GM23248 (cell line): ENCODE data around the gene UBAP1.

Experiments
- EZH2 ChIP-seq: fragments of 200-600 bp; sonication (generic); IDR thresholded peaks from 2 replicates; pipeline ENCODE4 v1.6.1; 2018; ENCODE audit warnings: antibody characterized with exemption, mild to moderate bottlenecking; ENCODE audit not compliant: insufficient read depth, poor library complexity, severe bottlenecking
- EZH2phosphoT487 ChIP-seq: fragments of 200-600 bp; sonication (generic); IDR thresholded peaks from 2 replicates; pipeline ENCODE4 v1.6.1; 2018; ENCODE audit warnings: antibody characterized with exemption, moderate library complexity, mild to moderate bottlenecking, low read depth; ENCODE audit not compliant: insufficient read depth

GRCh38 chr9:34249274-34249673 lies 70.4 kb downstream of the UBAP1 start:
- no peak for TF ChIP-seq EZH2phosphoT487
- TF ChIP-seq EZH2 = no peak
